HG03571 (cell line): ENCODE results near the gene PAX7.
"Not testable (repeated sequence)": the region's sequence is repeated elsewhere in the genome, so short reads cannot be mapped to it uniquely, and the experiment has no call there.

ENCODE experiments used
- ATAC-seq: cut with Tn5 transposase; IDR thresholded peaks from one replicate; pipeline ENCODE4 v1.9.1; 2021; ENCODE audit not compliant: unreplicated experiment

PAX7 gene

GRCh38 chr1:18748435-18748834 lies 117.8 kb downstream of the PAX7 start:
- ATAC-seq = no peak

- ATAC-seq = no peak
These were observed 118.9 kb downstream of the PAX7 start for GRCh38 chr1:18749569-18749968.

GRCh38 chr1:18750600-18750999 lies 120.0 kb downstream of the PAX7 start:
- no peak for ATAC-seq

- no peak for ATAC-seq
These were observed 120.8 kb downstream of the PAX7 start for GRCh38 chr1:18751425-18751824.

GRCh38 chr1:18752409-18752808 lies 121.8 kb downstream of the PAX7 start:
- ATAC-seq = no peak

GRCh38 chr1:18760156-18760555 lies 129.5 kb downstream of the PAX7 start:
- ATAC-seq = no peak

GRCh38 chr1:18761948-18762840 lies 131.5 kb downstream of the PAX7 start:
- ATAC-seq = no peak

- ATAC-seq = no peak
These were observed 133.7 kb downstream of the PAX7 start for GRCh38 chr1:18764362-18764761.

- no peak for ATAC-seq
These were observed 135.1 kb downstream of the PAX7 start for GRCh38 chr1:18765725-18766124.

GRCh38 chr1:18766328-18766727 lies 135.7 kb downstream of the PAX7 start:
- ATAC-seq = no peak

- not testable (repeated sequence) for ATAC-seq
These were observed 136.9 kb downstream of the PAX7 start for GRCh38 chr1:18767576-18767975.

- ATAC-seq = no peak
These were observed 137.4 kb downstream of the PAX7 start for GRCh38 chr1:18768086-18768485.

- ATAC-seq = no peak
These were observed 138.5 kb downstream of the PAX7 start for GRCh38 chr1:18769140-18769539.

GRCh38 chr1:18770799-18771198 lies 140.2 kb downstream of the PAX7 start:
- no peak for ATAC-seq

- no peak for ATAC-seq
These were observed 143.1 kb downstream of the PAX7 start for GRCh38 chr1:18773753-18774152.

- no peak for ATAC-seq
These were observed 144.7 kb downstream of the PAX7 start for GRCh38 chr1:18775341-18775740.

- no peak for ATAC-seq
These were observed 146.1 kb downstream of the PAX7 start for GRCh38 chr1:18776777-18777176.

- ATAC-seq = no peak
These were observed 147.8 kb downstream of the PAX7 start for GRCh38 chr1:18778437-18778836.

GRCh38 chr1:18781031-18781430 lies 150.4 kb downstream of the PAX7 start:
- ATAC-seq = no peak

- no peak for ATAC-seq
These were observed 153.2 kb downstream of the PAX7 start for GRCh38 chr1:18783705-18784481.

- ATAC-seq = no peak
These were observed 153.8 kb downstream of the PAX7 start for GRCh38 chr1:18784482-18784831.

GRCh38 chr1:18786149-18786548 lies 155.5 kb downstream of the PAX7 start:
- ATAC-seq = no peak
